RCC 7860 (cell line): Measurements from ENCODE around the gene ACE.

ENCODE experiments used
- DNase-seq: peaks from one replicate; pipeline ENCODE4 v3.0.0-alpha.2; 2015; ENCODE audit warnings: low spot score
- FAIRE-seq: peaks from 2 replicates; lab custom pipeline; 2012; peaks lifted over from hg19 to GRCh38; lab: Jason Lieb, UNC

ACE gene

GRCh38 chr17:63474174-63474573 lies 2.7 kb upstream of the ACE start:
- FAIRE-seq, result no peak
- no peak for DNase-seq

GRCh38 chr17:63474586-63475460 lies 2.0 kb upstream of the ACE start:
- DNase-seq (no peak), FAIRE-seq (no peak)

- no peak for FAIRE-seq
- no peak for DNase-seq
These were observed 1.1 kb upstream of the ACE start for GRCh38 chr17:63475491-63476412.

- no peak for DNase-seq
- FAIRE-seq, result no peak
These were observed 405 bp upstream of the ACE start for GRCh38 chr17:63476459-63476853.

GRCh38 chr17:63477480-63478440 lies 899 bp downstream of the ACE start:
- DNase-seq (no peak), FAIRE-seq (no peak)

GRCh38 chr17:63478814-63479494 lies 2.1 kb downstream of the ACE start:
- FAIRE-seq (no peak), DNase-seq (peak; percentile 83)

- no peak for DNase-seq
- FAIRE-seq, result no peak
These were observed 2.8 kb downstream of the ACE start for GRCh38 chr17:63479495-63480184.

GRCh38 chr17:63480192-63480784 lies 3.4 kb downstream of the ACE start:
- no peak for FAIRE-seq
- DNase-seq, result no peak

- peak; percentile 20 for DNase-seq
- no peak for FAIRE-seq
These were observed 4.1 kb downstream of the ACE start for GRCh38 chr17:63480826-63481487.

- no peak for DNase-seq
- FAIRE-seq, result no peak
These were observed 4.6 kb downstream of the ACE start for GRCh38 chr17:63481488-63481870.

- DNase-seq (no peak), FAIRE-seq (no peak)
These were observed 5.6 kb downstream of the ACE start for GRCh38 chr17:63482509-63482908.

- FAIRE-seq (no peak), DNase-seq (no peak)
These were observed 6.2 kb downstream of the ACE start for GRCh38 chr17:63483038-63483437.

GRCh38 chr17:63483655-63484575 lies 7.1 kb downstream of the ACE start:
- FAIRE-seq, result no peak
- DNase-seq, result no peak

- no peak for DNase-seq
- FAIRE-seq, result no peak
These were observed 9.6 kb downstream of the ACE start for GRCh38 chr17:63486317-63487013.

- no peak for FAIRE-seq
- no peak for DNase-seq
These were observed 10.1 kb downstream of the ACE start for GRCh38 chr17:63487014-63487339.

- no peak for FAIRE-seq
- no peak for DNase-seq
These were observed 12.0 kb downstream of the ACE start for GRCh38 chr17:63488851-63489250.

GRCh38 chr17:63489291-63489690 lies 12.4 kb downstream of the ACE start:
- no peak for FAIRE-seq
- no peak for DNase-seq
